Measurements from ENCODE around the gene POU2F2.

GRCh38 chr19:42081584-42082203 is 50.6 kb downstream of the POU2F2 start:
- TF ChIP-seq CTCF (conservative IDR thresholded peaks at IDR 0.05; ENCODE audit: low read length), result peak; percentile 83
- TF ChIP-seq EZH2phosphoT487 (IDR thresholded peaks at IDR 0.05; ENCODE audit: borderline replicate concordance, low read depth, low read length), result no peak

Measured in OCI-LY7 (cell line).